Right lobe of liver (tissue), 4 donors: ENCODE measurements around the gene SOCS7.

Experiments
- POLR2A ChIP-seq: fragments of 450-650 bp; IDR thresholded peaks from one replicate; pipeline ENCODE4 v1.6.1; 2017; ENCODE audit warnings: antibody characterized with exemption, mild to moderate bottlenecking
- TF ChIP-seq, protein P1 (sequence below), 4 donors: fragments of 200-600 bp in 3 of 4; fragments of 450-650 bp in 1 of 4; IDR thresholded peaks; one replicate each; pipeline versions ENCODE4 v1.5.1 to v1.8.0; 2016 to 2022; ENCODE audit warnings: antibody characterized with exemption in 4 of 4, mild to moderate bottlenecking in 2 of 4
- donor health status: DM: no; HTN: no; CAD: no.
- donor health status: DM: no; HTN: no; CAD: no.
- donor health status: DM: no; HTN: yes; CAD: no.

DNA sequence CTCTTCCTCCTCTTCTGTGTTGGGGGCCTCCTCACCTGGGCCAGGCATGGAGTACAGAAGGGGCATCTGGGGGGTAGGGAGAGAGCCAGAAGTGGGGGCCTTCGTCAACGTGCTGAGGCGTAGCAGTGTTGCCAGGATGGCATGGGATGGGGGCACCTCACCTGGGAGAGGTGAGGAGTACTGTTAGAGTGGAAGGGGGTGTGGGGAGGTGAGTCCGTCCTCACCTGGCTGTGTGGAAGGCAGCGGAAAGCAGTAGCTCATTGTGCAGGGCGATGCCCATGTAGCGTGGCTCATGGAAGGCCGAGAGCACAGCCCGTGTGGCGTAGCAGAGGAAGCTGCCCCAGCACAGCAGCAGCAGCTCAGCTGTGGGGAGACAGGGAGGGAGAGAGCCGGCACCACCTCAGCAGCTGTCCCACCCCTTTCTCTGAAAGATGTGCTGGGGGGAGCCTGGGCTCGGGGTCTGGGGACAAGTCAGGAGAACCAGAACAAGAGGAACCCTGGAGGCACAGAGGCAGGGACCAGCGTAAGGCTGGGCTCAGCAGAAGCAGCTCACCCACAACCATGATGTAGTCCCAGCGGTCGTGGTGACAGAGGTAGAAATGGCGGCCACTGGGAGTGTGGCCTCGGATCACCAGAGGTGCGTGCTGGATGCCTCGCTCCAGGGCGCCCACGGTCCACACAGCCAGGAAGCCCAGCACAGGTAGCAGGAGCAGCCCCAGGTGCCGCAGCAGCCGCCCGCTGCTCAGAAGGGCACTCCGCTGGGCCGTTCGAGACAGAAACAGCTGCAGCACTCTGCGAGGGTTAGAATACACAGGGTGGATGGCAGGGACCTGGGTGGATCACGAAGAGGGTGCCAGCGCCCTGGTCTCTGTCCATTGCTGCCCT is 16.9 kb upstream of the SOCS7 start:
- TF ChIP-seq, protein P1, sequence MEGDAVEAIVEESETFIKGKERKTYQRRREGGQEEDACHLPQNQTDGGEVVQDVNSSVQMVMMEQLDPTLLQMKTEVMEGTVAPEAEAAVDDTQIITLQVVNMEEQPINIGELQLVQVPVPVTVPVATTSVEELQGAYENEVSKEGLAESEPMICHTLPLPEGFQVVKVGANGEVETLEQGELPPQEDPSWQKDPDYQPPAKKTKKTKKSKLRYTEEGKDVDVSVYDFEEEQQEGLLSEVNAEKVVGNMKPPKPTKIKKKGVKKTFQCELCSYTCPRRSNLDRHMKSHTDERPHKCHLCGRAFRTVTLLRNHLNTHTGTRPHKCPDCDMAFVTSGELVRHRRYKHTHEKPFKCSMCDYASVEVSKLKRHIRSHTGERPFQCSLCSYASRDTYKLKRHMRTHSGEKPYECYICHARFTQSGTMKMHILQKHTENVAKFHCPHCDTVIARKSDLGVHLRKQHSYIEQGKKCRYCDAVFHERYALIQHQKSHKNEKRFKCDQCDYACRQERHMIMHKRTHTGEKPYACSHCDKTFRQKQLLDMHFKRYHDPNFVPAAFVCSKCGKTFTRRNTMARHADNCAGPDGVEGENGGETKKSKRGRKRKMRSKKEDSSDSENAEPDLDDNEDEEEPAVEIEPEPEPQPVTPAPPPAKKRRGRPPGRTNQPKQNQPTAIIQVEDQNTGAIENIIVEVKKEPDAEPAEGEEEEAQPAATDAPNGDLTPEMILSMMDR (IDR thresholded peaks at IDR 0.05), result no peak
- no peak for TF ChIP-seq POLR2A
